Measurements from ENCODE around the gene GCN1. TPM values are rescaled to one million over a fixed set of nuclear protein-coding genes. Genes with fewer than 3 reads are reported as not detected.

The GCN1 gene
- total and polyA plus RNA-seq, 2 of the 8 experiments (the other 6 are each of a cell fraction or from before 2014, with no cell fraction given), result 61.4 to 133 TPM

DNA sequence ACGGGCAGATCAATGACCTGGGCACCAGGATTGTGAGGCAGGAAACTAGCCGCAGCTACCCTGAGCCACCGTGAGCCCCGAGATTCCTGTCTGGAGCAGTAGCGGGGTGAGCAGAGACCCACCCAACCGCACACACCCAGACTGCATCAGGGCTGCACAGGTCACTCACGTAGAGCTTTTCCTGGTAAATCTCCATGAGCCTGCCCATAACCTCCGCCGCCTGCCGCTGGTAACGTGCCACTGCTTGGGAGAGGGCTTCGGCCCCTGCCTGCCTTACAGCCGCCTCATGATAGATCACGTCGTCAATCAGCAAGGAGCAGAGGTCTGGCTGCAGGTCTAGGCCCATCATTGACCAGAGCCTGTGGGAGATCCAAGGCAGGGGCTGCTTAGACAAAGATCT is 39.4 kb downstream of the GCN1 start (continued):
- TF ChIP-seq, protein P1, sequence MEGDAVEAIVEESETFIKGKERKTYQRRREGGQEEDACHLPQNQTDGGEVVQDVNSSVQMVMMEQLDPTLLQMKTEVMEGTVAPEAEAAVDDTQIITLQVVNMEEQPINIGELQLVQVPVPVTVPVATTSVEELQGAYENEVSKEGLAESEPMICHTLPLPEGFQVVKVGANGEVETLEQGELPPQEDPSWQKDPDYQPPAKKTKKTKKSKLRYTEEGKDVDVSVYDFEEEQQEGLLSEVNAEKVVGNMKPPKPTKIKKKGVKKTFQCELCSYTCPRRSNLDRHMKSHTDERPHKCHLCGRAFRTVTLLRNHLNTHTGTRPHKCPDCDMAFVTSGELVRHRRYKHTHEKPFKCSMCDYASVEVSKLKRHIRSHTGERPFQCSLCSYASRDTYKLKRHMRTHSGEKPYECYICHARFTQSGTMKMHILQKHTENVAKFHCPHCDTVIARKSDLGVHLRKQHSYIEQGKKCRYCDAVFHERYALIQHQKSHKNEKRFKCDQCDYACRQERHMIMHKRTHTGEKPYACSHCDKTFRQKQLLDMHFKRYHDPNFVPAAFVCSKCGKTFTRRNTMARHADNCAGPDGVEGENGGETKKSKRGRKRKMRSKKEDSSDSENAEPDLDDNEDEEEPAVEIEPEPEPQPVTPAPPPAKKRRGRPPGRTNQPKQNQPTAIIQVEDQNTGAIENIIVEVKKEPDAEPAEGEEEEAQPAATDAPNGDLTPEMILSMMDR (IDR thresholded peaks at IDR 0.05; ENCODE audit: control extremely low read depth in 1 of 3, insufficient read depth in 1 of 3, low read depth in 1 of 3, low read length in 3 of 3), result no peak
- TF ChIP-seq SP4 (IDR thresholded peaks at IDR 0.05; ENCODE audit: low read length) (no peak), POU5F1 (IDR thresholded peaks at IDR 0.05; ENCODE audit: low read depth, low read length) (no peak), JUND (IDR thresholded peaks at IDR 0.05; ENCODE audit: low read length) (no peak), EGR1 (IDR thresholded peaks at IDR 0.05; ENCODE audit: borderline replicate concordance, low read depth, low read length) (no peak), GTF2F1 (IDR thresholded peaks at IDR 0.05; ENCODE audit: borderline replicate concordance, low read depth, low read length) (no peak), CREB1 (IDR thresholded peaks at IDR 0.05) (no peak), FOSL1 (IDR thresholded peaks at IDR 0.05; ENCODE audit: insufficient read depth, low read depth, low read length) (no peak), TAF1 (IDR thresholded peaks at IDR 0.05; ENCODE audit: low read depth, low read length) (no peak)

Measured in H1 (cell line).